HG02623 (cell line): ENCODE data around the gene SPAG9.

Experiments
- ATAC-seq: cut with Tn5 transposase; IDR thresholded peaks from one replicate; pipeline ENCODE4 v1.9.1; 2021; ENCODE audit warnings: moderate library complexity; ENCODE audit not compliant: unreplicated experiment

Gene SPAG9

GRCh38 chr17:50955667-50956120 is 165.0 kb downstream of the SPAG9 start:
- ATAC-seq: no peak

DNA sequence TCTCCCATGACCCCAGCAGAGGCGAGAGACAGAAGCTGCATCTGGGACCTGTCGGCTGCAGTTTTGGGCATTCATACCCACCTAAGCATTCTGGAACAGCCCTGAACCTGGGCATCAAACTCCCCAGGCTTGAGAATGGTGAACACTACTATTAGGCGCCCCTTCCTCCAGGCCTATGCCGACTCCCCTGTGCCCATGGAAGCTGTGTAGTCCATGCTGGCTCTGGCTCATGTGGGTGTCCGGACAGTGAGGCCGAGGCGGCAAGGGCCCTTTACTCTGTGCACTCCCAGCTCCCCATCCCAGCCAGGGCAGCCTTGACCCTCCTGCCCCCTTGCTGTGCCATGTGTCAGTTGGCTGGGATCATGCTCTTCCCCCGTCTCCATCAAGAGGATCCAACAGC is 165.5 kb downstream of the SPAG9 start:
- ATAC-seq: no peak

DNA sequence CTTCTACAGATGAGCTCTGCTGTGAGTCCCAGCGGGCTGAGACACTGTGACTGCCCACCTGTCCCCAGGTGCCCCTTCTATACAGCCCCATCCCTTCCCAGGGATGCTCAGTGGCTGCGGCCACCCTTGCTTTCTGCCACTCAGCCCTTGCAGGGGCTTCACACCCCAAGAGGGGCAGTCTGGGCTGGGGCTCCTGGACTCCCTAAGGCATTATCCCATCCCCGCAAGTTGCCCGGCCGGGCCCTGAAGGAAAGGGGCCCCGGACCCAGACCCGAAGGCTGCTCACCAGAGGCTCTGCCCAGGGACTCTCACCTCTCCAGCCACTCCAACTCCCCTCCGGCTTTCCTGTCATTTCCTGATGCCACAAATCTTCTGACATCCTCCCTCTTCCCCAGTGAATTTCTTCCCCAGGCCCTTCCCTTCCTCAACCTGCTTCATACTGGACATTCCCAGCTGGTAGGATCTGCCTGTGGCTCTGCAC is 166.0 kb downstream of the SPAG9 start:
- no peak for ATAC-seq

GRCh38 chr17:50953831-50954601 is 166.7 kb downstream of the SPAG9 start:
- no peak for ATAC-seq

DNA sequence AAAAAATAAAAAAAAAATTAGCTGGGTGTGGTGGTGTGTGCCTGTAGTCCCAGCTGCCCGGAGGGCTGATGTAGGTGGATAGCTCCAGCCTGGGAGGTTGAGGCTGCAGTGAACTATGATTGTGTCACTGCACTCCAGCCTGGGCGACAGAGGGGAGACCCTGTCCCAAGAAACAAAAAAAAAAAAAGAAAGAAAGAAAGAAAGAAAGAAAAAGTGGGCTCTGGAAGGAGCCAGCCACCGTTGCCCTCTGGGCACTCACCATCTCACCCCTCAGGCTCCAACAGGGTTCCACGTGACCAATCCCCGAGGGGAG is 167.2 kb downstream of the SPAG9 start:
- no peak for ATAC-seq

DNA sequence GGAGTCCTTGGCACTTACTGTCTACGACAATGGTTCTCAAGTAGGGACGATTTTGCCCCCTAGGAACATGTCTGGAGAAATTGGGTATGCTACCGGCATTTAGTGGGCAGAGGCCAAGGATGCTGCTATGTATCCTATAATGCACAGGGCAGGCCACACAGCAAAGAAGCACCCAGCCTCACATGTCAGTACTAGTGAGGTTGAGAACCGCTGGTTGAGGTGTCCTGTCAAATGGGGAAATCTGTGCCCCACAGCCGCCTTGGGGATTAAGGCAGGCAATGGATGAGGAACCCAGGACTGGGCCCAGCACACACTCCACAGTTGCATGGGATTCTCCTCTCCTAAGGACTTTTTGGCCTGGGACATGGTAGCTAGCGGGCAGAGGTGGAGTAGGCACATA is 167.8 kb downstream of the SPAG9 start:
- no peak for ATAC-seq

GRCh38 chr17:50952013-50952412 is 168.7 kb downstream of the SPAG9 start:
- no peak for ATAC-seq

GRCh38 chr17:50949989-50950877 is 170.4 kb downstream of the SPAG9 start:
- ATAC-seq: no peak

DNA sequence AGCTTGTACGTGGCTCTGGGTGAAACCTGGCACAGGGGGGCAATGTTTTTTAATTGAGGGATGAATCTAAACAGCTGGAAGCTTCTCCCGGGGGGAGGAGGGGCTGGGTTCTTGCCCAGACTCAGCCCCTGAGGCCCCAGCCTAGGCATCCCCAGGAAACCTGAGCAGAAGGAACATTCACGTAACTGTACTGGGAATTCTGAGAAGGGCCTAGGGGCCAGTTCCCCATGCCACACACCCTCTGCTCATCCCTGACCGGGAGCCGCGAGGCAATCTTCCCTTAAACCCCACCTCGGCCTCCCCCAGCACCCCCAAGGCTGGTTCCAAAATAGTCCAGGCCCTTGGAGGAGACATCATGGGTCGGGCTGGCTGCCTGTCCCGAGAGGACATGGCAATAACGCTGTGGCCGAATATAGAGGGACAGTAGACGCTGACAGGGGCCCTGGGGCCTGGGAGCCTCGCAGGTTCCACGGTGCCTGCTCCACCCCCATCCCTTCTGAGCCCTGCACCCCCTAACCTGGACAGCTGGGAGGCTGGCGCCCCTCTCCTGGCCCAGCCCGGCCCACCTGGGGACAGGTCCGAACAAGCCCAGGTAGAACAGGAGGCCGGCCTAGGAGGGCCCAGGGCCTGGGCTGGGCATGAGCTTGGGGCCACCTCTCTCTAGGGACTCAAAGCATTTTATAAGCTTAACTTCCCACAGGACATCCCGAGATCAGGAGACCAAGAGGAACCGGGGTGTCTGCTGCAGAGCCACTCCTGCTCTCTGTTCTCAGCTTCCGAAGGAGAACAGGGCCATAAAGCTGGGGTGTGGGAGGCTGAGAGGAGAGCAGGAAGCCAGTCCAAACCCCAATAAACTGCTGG is 171.3 kb downstream of the SPAG9 start:
- no peak for ATAC-seq

- no peak for ATAC-seq
Measured at GRCh38 chr17:50948711-50949110, 172.0 kb downstream of the SPAG9 start.

GRCh38 chr17:50947782-50948543 is 172.7 kb downstream of the SPAG9 start:
- ATAC-seq: no peak

DNA sequence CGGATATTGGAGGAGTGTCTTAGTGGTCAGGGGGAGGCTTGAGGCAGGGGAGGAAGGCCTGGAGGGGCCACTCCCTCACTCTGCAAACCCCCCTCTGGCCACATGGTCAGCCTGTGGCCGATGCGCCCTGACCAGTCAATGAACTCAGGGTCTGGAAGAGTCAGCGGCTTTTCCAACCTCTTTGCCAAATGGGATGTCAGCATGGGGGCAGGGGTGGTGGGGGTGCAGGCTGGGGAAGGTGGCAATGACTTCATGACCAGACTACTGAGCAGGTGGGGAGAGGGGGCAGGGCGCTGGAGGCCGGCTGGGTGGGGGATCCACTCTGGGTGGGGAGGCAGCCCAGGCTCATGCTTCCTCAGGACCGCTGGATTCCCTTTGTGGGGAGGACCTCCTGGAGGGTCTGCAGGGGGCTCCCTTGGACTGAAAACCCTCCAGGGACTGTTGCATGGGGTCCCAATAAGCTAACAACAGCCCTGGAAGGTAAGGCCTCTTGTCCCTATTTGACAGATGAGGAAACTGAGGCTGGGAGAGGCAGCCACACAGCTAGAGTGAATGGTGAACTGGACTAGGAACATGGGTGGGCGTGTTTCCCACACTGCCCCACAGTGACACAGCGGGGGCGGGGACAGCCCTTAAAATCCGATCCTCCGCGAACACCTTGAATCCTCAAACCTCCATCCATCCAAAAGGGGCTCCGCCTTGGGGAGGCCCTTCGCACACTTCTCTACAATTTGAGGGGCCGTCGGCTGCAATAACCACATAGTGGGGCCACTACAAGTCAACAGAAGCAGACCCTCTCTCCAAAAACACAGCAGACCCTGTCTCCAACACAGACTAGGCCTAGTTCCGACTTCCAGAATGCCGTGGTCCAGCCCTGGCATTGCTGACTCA is 173.5 kb downstream of the SPAG9 start:
- ATAC-seq: no peak

GRCh38 chr17:50946223-50946890 is 174.3 kb downstream of the SPAG9 start:
- ATAC-seq: no peak

GRCh38 chr17:50945779-50946222 is 174.9 kb downstream of the SPAG9 start:
- ATAC-seq: no peak

- ATAC-seq: no peak
Measured at GRCh38 chr17:50944902-50945720, 175.6 kb downstream of the SPAG9 start.

DNA sequence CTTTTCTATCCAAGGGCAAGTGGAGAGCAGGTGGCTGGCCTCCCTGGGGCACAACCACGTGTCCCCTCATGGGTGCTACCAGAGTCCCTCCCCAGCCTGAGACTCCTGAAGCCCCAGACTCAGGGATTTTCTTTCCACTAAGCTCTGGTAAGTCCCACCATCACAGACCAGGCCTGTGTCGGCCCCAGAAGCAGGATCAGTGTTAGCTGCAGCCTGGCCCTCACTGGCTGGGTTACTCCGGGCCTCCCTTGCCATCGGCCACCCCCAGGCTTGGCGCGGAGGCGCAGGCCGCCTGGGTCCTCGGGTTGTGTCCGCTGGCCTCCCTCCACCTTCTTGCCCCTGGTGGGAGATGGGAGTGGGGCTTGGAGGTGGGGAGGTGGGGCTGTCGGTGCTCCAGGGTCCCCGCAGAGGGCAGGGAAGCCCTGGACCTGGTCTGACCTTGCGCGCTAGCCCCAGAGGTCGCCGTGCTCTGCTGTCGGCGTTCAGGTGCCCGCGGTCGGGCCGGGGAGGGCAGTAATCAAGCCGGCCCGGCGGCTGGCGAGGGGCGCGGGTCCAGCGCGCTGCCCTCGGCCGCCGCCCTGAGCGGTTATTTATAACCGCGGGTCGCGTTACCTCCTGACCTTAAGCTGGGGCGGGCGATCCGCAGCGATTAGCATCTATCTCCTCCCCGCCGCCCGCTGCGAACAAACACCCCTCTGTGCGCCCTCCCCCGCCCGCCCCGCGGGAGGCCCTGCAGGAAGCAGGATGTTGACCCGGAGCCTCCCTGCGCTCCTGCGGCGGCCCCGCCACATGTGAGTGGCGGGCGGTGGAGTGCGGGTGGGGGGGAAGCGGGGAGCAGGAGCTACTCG is 176.4 kb downstream of the SPAG9 start:
- ATAC-seq: no peak

DNA sequence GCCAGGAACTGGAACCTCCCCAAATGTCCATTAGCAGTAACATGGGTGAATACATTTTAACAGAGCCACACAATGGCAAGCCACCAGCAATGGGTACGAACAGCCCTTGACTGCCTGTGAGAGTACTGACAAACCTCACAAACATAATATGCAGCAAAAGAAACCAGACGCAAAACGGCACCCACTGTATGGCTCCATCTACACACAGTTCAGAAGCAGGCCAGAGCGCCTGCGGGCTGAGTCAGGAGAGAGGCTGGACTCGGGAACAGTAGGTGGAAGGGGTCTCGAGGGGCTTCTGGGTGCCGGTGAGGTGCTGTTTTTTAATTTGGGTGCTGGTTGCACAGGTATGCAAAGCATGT is 177.1 kb downstream of the SPAG9 start:
- no peak for ATAC-seq
